GM08714 (cell line): Measurements from ENCODE around the gene ANKEF1.

Experiments
- H3K4me3 ChIP-seq: fragments of 200-500 bp; sonication (Bioruptor generic); 2 replicates; pipeline ENCODE4 v1.5.1; 2014; ENCODE audit warnings: mild to moderate bottlenecking, low read length, inconsistent platforms
- ZNF274 ChIP-seq: IDR thresholded peaks from 2 replicates; pipeline ENCODE4 v1.6.1; 2012; ENCODE audit warnings: mild to moderate bottlenecking, low read depth, low read length

The ANKEF1 gene

DNA sequence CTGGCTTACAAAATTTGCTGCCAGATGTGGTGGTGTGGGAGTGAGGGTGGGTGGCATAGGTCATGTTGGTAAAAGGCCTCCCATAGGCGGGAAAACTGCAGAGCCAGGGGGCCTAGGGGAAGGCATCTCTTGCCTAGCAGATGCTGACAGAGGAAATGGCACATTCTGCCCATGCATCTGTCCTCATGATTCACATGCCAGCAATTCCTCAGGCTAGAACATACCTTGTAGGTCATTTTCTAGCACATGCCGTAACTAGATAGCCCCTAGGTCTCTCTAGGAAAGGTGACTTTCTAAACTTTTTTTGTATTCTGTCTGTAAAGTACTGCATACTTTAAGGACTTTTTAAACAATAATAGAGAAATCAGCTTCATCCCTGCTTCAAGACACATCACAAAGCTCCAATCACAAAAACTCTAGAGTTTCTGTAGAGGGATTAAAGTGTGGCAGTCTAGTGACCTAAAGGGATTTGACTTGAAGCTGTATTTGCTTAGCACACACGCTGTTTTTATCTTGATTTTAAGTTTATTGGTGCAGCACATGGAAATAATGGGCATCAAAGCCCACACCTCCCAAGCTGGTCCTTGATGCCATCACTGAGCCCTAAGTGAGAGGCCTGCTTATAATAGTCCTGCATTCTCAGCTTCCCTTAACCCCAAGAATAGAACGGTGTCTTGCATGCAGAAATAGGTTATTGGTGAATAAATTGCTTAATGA lies 55.2 kb downstream of the ANKEF1 start:
- TF ChIP-seq ZNF274: no peak
- no peak overlapping the region for H3K4me3 ChIP-seq

- no peak for TF ChIP-seq ZNF274
- no peak overlapping the region for H3K4me3 ChIP-seq
Observed at GRCh38 chr20:10090588-10091166, 55.9 kb downstream of the ANKEF1 start.

- TF ChIP-seq ZNF274: no peak
- H3K4me3 ChIP-seq: no peak overlapping the region
Observed at GRCh38 chr20:10093087-10093591, 58.4 kb downstream of the ANKEF1 start.

DNA sequence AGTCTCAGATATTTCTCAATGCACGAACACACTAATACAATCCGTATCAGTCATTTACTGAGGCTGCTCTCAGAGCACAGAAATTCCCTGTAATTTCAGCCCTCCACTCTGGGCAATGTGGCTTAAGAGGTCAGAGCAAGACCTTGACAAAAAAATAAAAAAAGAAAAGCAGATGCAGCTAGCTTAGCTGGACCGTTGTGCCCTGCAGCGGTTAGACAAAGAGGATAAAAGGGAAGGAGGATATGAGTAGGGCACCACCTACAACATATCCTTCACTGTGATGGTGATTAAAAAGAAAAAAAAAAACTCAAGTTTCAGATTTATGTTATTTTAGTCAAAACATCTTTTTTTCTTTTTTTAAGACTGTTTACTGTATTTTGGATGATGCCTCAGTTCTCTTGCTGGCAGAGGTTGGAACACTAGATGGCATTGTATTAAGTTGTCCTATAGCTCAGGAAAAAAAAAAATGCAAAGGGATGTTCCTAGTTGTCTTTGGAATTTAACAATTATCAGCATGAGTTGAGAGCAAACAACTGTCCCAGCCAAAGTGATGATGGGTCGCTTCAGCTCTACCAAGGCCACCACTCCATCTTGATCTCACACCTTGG lies 59.9 kb downstream of the ANKEF1 start:
- no peak for TF ChIP-seq ZNF274
- H3K4me3 ChIP-seq: no peak overlapping the region

DNA sequence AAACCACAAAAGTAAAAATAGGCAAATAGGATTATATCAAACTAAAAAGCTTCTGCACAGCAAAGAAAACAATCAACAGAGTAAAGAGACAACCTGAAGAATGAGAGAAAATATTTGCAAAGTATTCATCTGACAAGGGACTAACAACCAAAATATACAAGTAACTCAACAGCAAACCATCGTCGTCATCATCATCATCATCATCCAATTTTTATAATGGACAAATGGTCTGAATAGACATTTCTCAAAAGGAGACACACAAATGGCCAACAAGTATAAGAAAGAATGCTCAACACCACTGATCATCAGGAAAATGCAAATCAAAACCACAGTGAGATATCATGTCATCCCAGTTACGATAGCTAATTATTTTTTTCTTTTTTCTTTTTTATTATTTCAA lies 62.0 kb downstream of the ANKEF1 start:
- H3K4me3 ChIP-seq: no peak overlapping the region
- TF ChIP-seq ZNF274: no peak

DNA sequence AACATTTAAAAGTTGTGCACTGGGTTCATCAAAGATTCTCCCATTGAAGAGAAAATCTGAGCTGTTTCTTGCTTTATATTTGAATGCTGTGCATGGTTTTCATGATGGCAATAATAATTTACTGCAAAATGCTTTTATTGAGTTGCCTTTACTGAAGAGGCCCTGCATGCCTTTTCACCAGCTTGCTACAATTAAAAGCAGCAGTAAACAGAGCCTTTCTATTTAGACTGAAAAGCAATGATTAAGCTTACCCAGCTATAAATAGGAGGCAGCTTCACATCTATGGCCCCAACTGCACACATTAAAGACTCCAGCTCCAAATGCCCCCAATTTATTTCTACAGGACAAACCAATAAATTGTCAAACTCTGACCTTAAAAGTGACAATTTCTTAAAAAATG lies 70.3 kb downstream of the ANKEF1 start:
- no peak overlapping the region for H3K4me3 ChIP-seq
- no peak for TF ChIP-seq ZNF274
